ENCODE data around the gene NTMT2. TPM values are rescaled to one million over a fixed set of nuclear protein-coding genes. Genes with fewer than 3 reads are reported as not detected.

NTMT2 gene
- total and polyA plus RNA-seq, 2 of the 8 experiments (the other 6 are each of a cell fraction or from before 2014, with no cell fraction given) = 0.38 TPM; not detected in 1

DNA sequence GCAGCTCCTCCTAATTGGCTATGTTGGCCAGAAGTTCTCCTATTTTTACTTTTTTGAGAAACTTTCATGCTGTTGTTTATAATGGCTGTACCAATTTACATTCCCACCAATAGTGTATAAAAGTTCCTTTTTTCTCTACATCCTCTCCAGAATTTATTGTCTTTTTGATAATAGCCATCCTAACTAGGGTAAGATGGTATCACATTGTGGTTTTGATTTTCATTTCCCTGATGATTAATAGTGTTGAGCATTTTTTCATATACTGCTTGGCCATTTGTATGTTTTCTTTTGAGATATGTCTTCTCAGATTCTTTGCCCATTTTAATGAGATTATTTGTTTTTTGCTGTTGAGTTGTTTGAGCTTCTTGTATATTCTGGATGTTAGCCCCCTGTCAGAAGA, 46.8 kb downstream of the NTMT2 start (continued):
- TF ChIP-seq SRF (IDR thresholded peaks at IDR 0.05; ENCODE audit: low read depth, low read length) = no peak

DNA sequence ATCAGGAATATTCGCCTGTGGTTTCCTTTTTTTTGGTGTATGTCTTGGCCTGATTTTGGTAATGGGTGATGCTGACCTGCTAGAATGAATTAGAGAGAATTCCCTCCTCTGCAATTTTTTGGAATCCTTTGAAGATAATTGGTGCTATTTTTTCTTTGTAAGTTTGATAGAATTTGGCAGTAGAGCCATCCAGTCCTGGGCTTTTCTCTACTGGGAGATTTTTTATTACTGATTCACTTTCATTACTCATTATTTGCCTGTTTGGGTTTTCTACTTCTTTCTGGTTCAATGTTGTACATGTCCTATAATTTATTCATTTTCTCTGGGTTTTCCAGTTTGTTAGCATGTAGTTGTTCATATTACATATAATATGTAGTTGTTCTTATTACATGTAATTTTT, 48.7 kb downstream of the NTMT2 start:
- Histone ChIP-seq H2BK5ac (ENCODE audit: low read depth, low read length) (no peak overlapping the region), H3K23ac (ENCODE audit: insufficient read length) (no peak overlapping the region), H3K9ac (replicated peaks in 1 of 4; ENCODE audit: extremely low read depth in 1 of 4, low read depth in 3 of 4, low read length in 3 of 4) (no peak overlapping the region), H2BK12ac (ENCODE audit: low read depth, low read length) (no peak overlapping the region), H3K4me1 (replicated peaks in 1 of 4; ENCODE audit: control insufficient read depth in 3 of 4, insufficient read depth in 4 of 4, low read length in 3 of 4) (no peaks in the 10 kb centered on the region), H3K79me2 (ENCODE audit: control insufficient read depth in 1 of 2, insufficient read depth in 2 of 2, low read length in 2 of 2) (no peaks in the 10 kb centered on the region), H3K23me2 (ENCODE audit: low read depth, low read length) (no peaks in the 10 kb centered on the region), H2BK120ac (replicated peaks; ENCODE audit: low read depth, low read length) (no peak overlapping the region), H3K18ac (ENCODE audit: extremely low read depth, low read length) (no peak overlapping the region), H3K4me2 (ENCODE audit: insufficient read depth in 1 of 2, low read depth in 2 of 2, low read length in 2 of 2) (no peak overlapping the region), H3K36me3 (ENCODE audit: control insufficient read depth in 2 of 4, insufficient read depth in 4 of 4, low read length in 3 of 4) (no peaks in the 10 kb centered on the region), H2BK20ac (ENCODE audit: low read length) (no peak overlapping the region), H2BK15ac (ENCODE audit: low read length) (no peak overlapping the region), H3K79me1 (ENCODE audit: low read depth, low read length) (no peaks in the 10 kb centered on the region), H3K9me3 (ENCODE audit: insufficient read depth in 2 of 2, low read depth in 1 of 2, low read length in 1 of 2) (no peaks in the 10 kb centered on the region), H3K4ac (replicated peaks; ENCODE audit: insufficient read length, low read depth, low read length) (no peak overlapping the region), H3K27ac (ENCODE audit: low read depth, low read length) (no peak overlapping the region), H3K4me3 (ENCODE audit: extremely low read depth in 1 of 4, insufficient read depth in 2 of 4, low read depth in 3 of 4, low read length in 4 of 4) (no peak overlapping the region), H4K91ac (replicated peaks; ENCODE audit: insufficient read length, low read length) (no peak overlapping the region), H4K5ac (ENCODE audit: insufficient read length, low read depth, low read length) (no peak overlapping the region), H4K20me1 (replicated peaks in 1 of 2; ENCODE audit: control insufficient read depth in 1 of 2, insufficient read depth in 2 of 2, low read length in 2 of 2) (no peaks in the 10 kb centered on the region), H3K56ac (replicated peaks; ENCODE audit: insufficient read length, low read depth, low read length) (no peak overlapping the region), H2AK5ac (ENCODE audit: low read depth, low read length) (no peak overlapping the region), H3K14ac (ENCODE audit: insufficient read length) (no peak overlapping the region), H4K8ac (ENCODE audit: extremely low read depth, insufficient read depth, low read length) (no peak overlapping the region), H3K27me3 (replicated peaks in 1 of 4; ENCODE audit: control insufficient read depth in 3 of 4, extremely low read depth in 1 of 4, insufficient read depth in 3 of 4, low read length in 3 of 4) (no peaks in the 10 kb centered on the region), H2AFZ (ENCODE audit: low read length) (no peak overlapping the region)
- no peak for FAIRE-seq
- DNase-seq (ENCODE audit: low read depth in 1 of 2, low spot score in 2 of 2) = no peak
- ChIA-PET CTCF (ENCODE audit: partially characterized antibody) (no interaction called here), POLR2A (ENCODE audit: partially characterized antibody) (no interaction called here)
- no peak for TF ChIP-seq POU5F1 (IDR thresholded peaks at IDR 0.05; ENCODE audit: low read depth, low read length)
- TF ChIP-seq, protein P1, sequence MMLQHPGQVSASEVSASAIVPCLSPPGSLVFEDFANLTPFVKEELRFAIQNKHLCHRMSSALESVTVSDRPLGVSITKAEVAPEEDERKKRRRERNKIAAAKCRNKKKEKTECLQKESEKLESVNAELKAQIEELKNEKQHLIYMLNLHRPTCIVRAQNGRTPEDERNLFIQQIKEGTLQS (IDR thresholded peaks at IDR 0.05; ENCODE audit: insufficient read depth, low read depth, low read length) = no peak
- no peak for TF ChIP-seq NRF1 (IDR thresholded peaks at IDR 0.05; ENCODE audit: low read depth, low read length)
- no peak for TF ChIP-seq SRF (IDR thresholded peaks at IDR 0.05; ENCODE audit: low read depth, low read length)
- no peak for TF ChIP-seq BACH1 (IDR thresholded peaks at IDR 0.05; ENCODE audit: low read length)
- no peak for TF ChIP-seq CBX5 (IDR thresholded peaks at IDR 0.05; ENCODE audit: low read depth, low read length)
- TF ChIP-seq BRCA1 (IDR thresholded peaks at IDR 0.05; ENCODE audit: low read depth, low read length) = no peak
- TF ChIP-seq MAFK (IDR thresholded peaks at IDR 0.05; ENCODE audit: low read depth, low read length) = no peak
- TF ChIP-seq SP4 (IDR thresholded peaks at IDR 0.05; ENCODE audit: low read length) = no peak
- TF ChIP-seq CTBP2 (IDR thresholded peaks at IDR 0.05; ENCODE audit: borderline replicate concordance, insufficient read depth, insufficient read length, low read length) = no peak
- no peak for TF ChIP-seq SP2 (IDR thresholded peaks at IDR 0.05; ENCODE audit: low read length)
- TF ChIP-seq RXRA (IDR thresholded peaks at IDR 0.05; ENCODE audit: insufficient read depth, low read depth, low read length) = no peak
- no peak for TF ChIP-seq HDAC2 (IDR thresholded peaks at IDR 0.05; ENCODE audit: borderline replicate concordance in 1 of 2, low read depth in 2 of 2, low read length in 2 of 2)
- 69% methylated on average over 1 of the region's 1 CpG; no CpG with 5 or more reads in 1 of the 2 experiments for WGBS, 2 experiments (ENCODE audit: extremely low coverage in 1 of 2, insufficient coverage in 1 of 2, insufficient read length in 1 of 2, insufficient replicate concordance in 2 of 2, low coverage in 1 of 2, low lambda C conversion rate in 2 of 2, missing lambda C conversion rate in 1 of 2)
